Measurements from ENCODE around the gene LGALS9B. TPM values are rescaled to one million over a fixed set of nuclear protein-coding genes. Genes with fewer than 3 reads are reported as not detected.
A peak's percentile ranks its signal among the peaks of the same experiment; 100 is the strongest.
"Not testable (repeated sequence)": the region's sequence is repeated elsewhere in the genome, so short reads cannot be mapped to it uniquely, and the experiment has no call there.

The LGALS9B gene
- not detected in 2 replicates for total RNA-seq (2014; rRNA removed; shearing (Covaris generic))
- 0.09 TPM in 1 of 2 replicates, not detected in the other for polyA plus RNA-seq (2015; cell fraction: cytosol; rRNA removed)
- 0.10 TPM in 1 of 2 replicates, not detected in the other for polyA plus RNA-seq (2015; cell fraction: nucleus; rRNA removed)

- DNase-seq (ENCODE audit: low read depth) = not testable (repeated sequence)
These were observed at the start of gene LGALS9B for GRCh38 chr17:20467447-20467846. TSS of gene LGALS9B (minus strand) at chr17:20467539. CDS start at chr17:20467470, 69 bp downstream.

DNA sequence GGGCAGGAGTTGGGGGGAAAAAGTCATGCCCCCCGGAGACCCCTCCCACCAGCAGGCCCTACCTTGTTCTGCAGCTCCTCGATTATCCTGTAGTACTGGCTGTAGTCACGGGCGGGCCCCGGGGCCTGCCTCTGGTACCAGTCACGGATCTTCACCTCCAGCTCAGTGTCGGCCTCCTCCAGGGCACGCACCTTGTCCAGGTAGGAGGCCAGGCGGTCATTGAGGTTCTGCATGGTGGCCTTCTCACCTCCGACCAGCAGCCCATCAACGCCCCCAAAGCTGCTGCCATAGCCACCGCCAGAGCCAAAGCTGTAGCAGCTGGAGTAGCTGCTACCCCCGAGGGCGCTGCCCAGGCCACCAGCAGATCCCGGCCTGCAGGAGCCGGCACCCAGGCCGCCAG, 49.6 kb upstream of the LGALS9B start:
- DNase-seq (ENCODE audit: low read depth) = not testable (repeated sequence)

GRCh38 chr17:20515099-20515498, 47.8 kb upstream of the LGALS9B start:
- not testable (repeated sequence) for DNase-seq (ENCODE audit: low read depth)

GRCh38 chr17:20513539-20513938, 46.2 kb upstream of the LGALS9B start:
- not testable (repeated sequence) for DNase-seq (ENCODE audit: low read depth)

DNA sequence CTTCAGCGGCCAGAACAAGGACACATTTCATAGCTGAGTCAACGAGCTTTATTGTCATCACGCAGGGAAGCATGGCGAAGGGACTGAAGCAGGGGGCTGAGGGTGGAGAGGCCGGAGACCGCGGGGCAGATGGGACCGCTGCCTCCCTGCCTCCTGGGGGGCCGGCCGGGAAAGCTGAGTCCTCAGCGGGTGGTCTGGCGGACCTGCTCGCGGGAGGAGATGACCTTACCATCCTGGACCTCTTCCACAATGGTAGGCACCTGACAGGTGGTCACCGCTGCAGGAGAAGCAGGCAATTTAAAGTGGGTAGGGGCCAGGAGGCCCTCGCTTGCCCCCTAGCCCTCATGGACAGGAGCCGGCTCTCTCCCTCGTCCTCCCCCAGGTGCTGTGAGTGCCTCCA, 45.0 kb upstream of the LGALS9B start:
- not testable (repeated sequence) for DNase-seq (ENCODE audit: low read depth)

DNA sequence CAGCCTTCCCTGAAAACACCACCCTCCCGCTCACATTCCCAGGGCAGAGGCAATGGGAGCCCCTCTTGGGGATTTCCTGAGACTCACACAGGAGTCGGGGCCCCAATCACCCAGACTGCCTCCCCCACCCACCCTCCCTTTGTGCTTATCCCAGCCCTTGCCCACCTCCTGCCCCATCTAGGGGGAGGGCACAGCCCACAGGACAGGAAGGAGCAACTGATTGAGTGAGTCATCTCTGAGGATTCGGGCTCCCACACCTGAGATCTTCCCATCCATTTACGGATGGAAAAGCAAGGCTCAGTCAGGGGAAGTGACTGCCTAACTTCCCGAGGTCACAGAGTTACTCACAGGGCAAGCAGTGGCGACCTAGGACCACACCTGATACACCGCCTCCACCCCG, 44.4 kb upstream of the LGALS9B start:
- not testable (repeated sequence) for DNase-seq (ENCODE audit: low read depth)

- DNase-seq (ENCODE audit: low read depth) = not testable (repeated sequence)
These were observed 38.0 kb upstream of the LGALS9B start for GRCh38 chr17:20505333-20505732.

- peak; percentile 2 for DNase-seq (ENCODE audit: low read depth)
These were observed 37.2 kb upstream of the LGALS9B start for GRCh38 chr17:20504388-20505066.

DNA sequence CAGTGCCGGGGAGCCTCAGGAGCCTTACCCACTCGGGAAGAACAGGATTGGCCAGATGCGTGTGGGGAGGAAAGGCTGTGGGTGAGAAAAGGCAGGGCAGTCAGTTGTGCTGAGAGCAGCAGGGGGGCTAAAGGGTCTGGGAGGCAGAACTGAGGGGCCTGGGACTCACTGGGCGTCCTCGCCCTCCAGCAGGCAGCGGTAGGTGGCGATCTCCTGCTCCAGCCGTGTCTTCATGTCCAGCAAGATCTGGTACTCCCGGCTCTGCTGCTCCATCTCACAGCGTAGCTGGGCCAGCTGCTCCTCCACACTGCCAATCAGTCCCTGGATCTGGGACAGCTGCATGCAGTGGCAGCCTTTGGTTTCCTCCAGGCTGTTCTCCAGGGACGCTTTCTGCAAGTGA, 34.6 kb upstream of the LGALS9B start:
- DNase-seq (ENCODE audit: low read depth) = not testable (repeated sequence)

GRCh38 chr17:20500346-20500745, 33.0 kb upstream of the LGALS9B start:
- DNase-seq (ENCODE audit: low read depth) = not testable (repeated sequence)

- DNase-seq (ENCODE audit: low read depth) = not testable (repeated sequence)
These were observed 28.1 kb upstream of the LGALS9B start for GRCh38 chr17:20495420-20495819.

GRCh38 chr17:20494735-20495134, 27.4 kb upstream of the LGALS9B start:
- not testable (repeated sequence) for DNase-seq (ENCODE audit: low read depth)

DNA sequence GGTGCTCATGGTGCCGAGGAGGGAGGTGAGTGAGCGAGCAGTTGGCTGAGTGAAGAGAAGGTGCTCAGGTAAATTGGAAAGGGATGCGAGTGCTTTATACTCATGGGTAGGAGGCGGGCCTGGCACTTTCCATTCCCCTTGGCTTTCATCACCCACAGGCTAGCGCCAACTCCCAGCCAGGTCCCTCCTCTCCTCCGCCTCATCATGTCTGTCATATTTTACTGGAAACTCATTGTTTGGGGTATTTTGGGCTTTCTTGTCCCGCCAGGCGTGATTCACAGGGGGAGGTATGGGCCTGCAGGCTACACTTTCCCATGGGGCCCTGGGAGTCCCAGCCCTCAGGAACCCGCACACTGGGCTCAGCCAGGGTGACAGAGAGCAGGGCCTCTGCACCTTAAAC, 26.8 kb upstream of the LGALS9B start:
- not testable (repeated sequence) for DNase-seq (ENCODE audit: low read depth)

GRCh38 chr17:20492971-20493370, 25.6 kb upstream of the LGALS9B start:
- not testable (repeated sequence) for DNase-seq (ENCODE audit: low read depth)

GRCh38 chr17:20492099-20492498, 24.8 kb upstream of the LGALS9B start:
- DNase-seq (ENCODE audit: low read depth) = not testable (repeated sequence)

- peak; percentile 46 for DNase-seq (ENCODE audit: low read depth)
These were observed 17.6 kb upstream of the LGALS9B start for GRCh38 chr17:20484930-20485329.

DNA sequence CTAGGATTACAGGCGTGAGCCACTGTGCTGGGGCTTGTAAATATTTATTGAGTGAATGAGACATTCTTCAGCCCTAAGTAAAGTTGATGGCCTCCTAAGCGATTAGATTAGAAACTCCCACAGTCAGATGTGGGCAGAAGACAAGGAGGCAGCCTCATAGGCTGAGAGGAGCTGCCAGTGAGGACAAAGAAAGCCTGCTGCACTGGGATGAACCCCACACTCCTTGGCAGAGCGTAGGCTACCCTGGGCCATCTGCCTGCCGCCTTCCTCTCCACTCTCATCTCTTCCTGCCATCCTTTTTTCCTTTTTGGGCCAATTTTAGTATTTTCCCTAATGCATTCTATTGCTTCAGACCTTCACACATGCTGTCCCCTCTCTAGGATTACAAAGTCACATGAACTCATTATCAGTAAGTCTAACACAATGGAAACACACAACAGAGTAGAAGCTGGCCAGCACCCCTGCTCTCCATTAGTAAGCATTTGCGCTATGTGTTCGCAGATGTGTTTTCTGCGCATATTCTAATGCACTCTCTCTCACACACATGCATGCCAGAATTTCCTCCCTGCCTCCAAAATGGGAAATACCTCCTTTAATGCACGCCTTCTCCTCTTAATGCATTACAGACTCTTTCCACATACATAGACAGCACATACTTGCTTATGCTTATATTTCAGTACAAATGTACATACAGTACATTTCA, 12.7 kb upstream of the LGALS9B start:
- not testable (repeated sequence) for DNase-seq (ENCODE audit: low read depth)

GRCh38 chr17:20477398-20478071, 10.2 kb upstream of the LGALS9B start:
- DNase-seq (ENCODE audit: low read depth) = not testable (repeated sequence)

- DNase-seq (ENCODE audit: low read depth) = not testable (repeated sequence)
These were observed 7.9 kb upstream of the LGALS9B start for GRCh38 chr17:20475137-20475831.

GRCh38 chr17:20474081-20474480, 6.7 kb upstream of the LGALS9B start:
- not testable (repeated sequence) for DNase-seq (ENCODE audit: low read depth)

GRCh38 chr17:20469946-20470345, 2.6 kb upstream of the LGALS9B start:
- not testable (repeated sequence) for DNase-seq (ENCODE audit: low read depth)
